Neural progenitor cell (in vitro differentiated cells): ENCODE data around the gene NEK6. TPM values are rescaled to one million over a fixed set of nuclear protein-coding genes. Genes with fewer than 3 reads are reported as not detected.

Source experiments
- DNase-seq: peaks from one replicate; pipeline ENCODE4 v3.0.0-alpha.2; 2016; ENCODE audit warnings: low spot score
- H2AFZ ChIP-seq: fragments of 200-600 bp; sonication (generic); replicated peaks from 2 replicates; pipeline ENCODE4 v1.6.1; 2016; ENCODE audit warnings: antibody characterized with exemption
- H3F3A ChIP-seq: fragments of 200-600 bp; sonication (generic); 2 replicates; pipeline ENCODE4 v1.6.1; 2016; ENCODE audit warnings: antibody characterized with exemption, low read depth
- H3K27ac ChIP-seq: fragments of 200-600 bp; sonication (generic); 2 replicates; pipeline ENCODE4 v1.5.1; 2016; ENCODE audit warnings: mild to moderate bottlenecking
- H3K27me3 ChIP-seq: fragments of 200-600 bp; sonication (generic); 2 replicates; pipeline ENCODE4 v1.6.1; 2016; ENCODE audit warnings: mild to moderate bottlenecking, moderate library complexity
- H3K36me3 ChIP-seq: fragments of 200-600 bp; sonication (generic); 2 replicates; pipeline ENCODE4 v1.5.1; 2016
- H3K4me1 ChIP-seq: fragments of 200-600 bp; sonication (generic); 2 replicates; pipeline ENCODE4 v1.6.1; 2016; ENCODE audit warnings: mixed run types
- H3K4me2 ChIP-seq: fragments of 200-600 bp; sonication (generic); 2 replicates; pipeline ENCODE4 v1.6.1; 2016
- H3K4me3 ChIP-seq: fragments of 200-600 bp; sonication (generic); 2 replicates; pipeline ENCODE4 v1.5.1; 2016
- H3K79me2 ChIP-seq: fragments of 200-600 bp; sonication (generic); 2 replicates; pipeline ENCODE4 v1.6.1; 2016; ENCODE audit warnings: low read depth
- H3K9ac ChIP-seq: fragments of 200-600 bp; sonication (generic); 2 replicates; pipeline ENCODE4 v1.6.1; 2016
- H3K9me3 ChIP-seq: fragments of 200-600 bp; sonication (generic); 2 replicates; pipeline ENCODE4 v1.5.1; 2016; ENCODE audit warnings: low read depth
- H4K20me1 ChIP-seq: fragments of 200-600 bp; sonication (generic); 2 replicates; pipeline ENCODE4 v1.6.1; 2016; ENCODE audit warnings: low read depth
- H3K27ac Mint-ChIP-seq: 3 replicates; pipeline ENCODE4 v1.8.0; 2021; ENCODE audit warnings: mixed read lengths
- H3K27me3 Mint-ChIP-seq: 2 replicates; pipeline ENCODE4 v1.8.0; 2022; ENCODE audit warnings: low read depth, mild to moderate bottlenecking, inconsistent platforms, moderate library complexity, mixed read lengths; ENCODE audit not compliant: insufficient read depth
- H3K36me3 Mint-ChIP-seq: 3 replicates; pipeline ENCODE4 v1.8.0; 2021; ENCODE audit warnings: mixed read lengths
- H3K4me1 Mint-ChIP-seq: 3 replicates; pipeline ENCODE4 v1.8.0; 2021; ENCODE audit warnings: mixed read lengths
- H3K4me3 Mint-ChIP-seq: 3 replicates; pipeline ENCODE4 v1.8.0; 2021; ENCODE audit warnings: mild to moderate bottlenecking, moderate library complexity, mixed read lengths
- H3K9me3 Mint-ChIP-seq: 3 replicates; pipeline ENCODE4 v1.8.0; 2020; ENCODE audit warnings: mixed read lengths
- CTCF ChIP-seq: fragments of 200-600 bp; sonication (generic); IDR thresholded peaks from 2 replicates; pipeline ENCODE4 v1.5.1; 2017; ENCODE audit warnings: antibody characterized with exemption, mild to moderate bottlenecking
- EZH2 ChIP-seq: fragments of 200-600 bp; sonication (generic); IDR thresholded peaks from 2 replicates; pipeline ENCODE4 v1.6.1; 2017; ENCODE audit warnings: antibody characterized with exemption, mild to moderate bottlenecking, moderate library complexity
- EZH2phosphoT487 ChIP-seq: fragments of 200-600 bp; sonication (generic); IDR thresholded peaks from 2 replicates; pipeline ENCODE4 v1.6.1; 2017; ENCODE audit warnings: antibody characterized with exemption
- total RNA-seq: library from RNA; depleted of rRNA; stranded (reverse); fragments of >200 nt; gene quantifications from 2 replicates; pipeline ENCODE4 v1.2.3, GENCODE V29; 2015; ENCODE audit warnings: low replicate concordance

The NEK6 gene
- total RNA-seq, 1 donor from 2014 or later: 18.5 TPM

- H3K4me1 Mint-ChIP-seq: peaks cover 26% of the 10 kb centered on the region
- no peak for DNase-seq
- no peak overlapping the region for H3K4me3 Mint-ChIP-seq
- H3K4me3 ChIP-seq: no peak overlapping the region
- H3F3A ChIP-seq: peaks cover 15% of the 10 kb centered on the region
- H3K36me3 Mint-ChIP-seq: no peaks in the 10 kb centered on the region
- no peak overlapping the region for H3K4me2 ChIP-seq
- H3K9me3 ChIP-seq: no peaks in the 10 kb centered on the region
- H2AFZ ChIP-seq: no peak overlapping the region
- H3K27me3 ChIP-seq: no peaks in the 10 kb centered on the region
- peaks cover 43% of the 10 kb centered on the region for H4K20me1 ChIP-seq
- H3K27me3 Mint-ChIP-seq: peaks cover 2% of the 10 kb centered on the region
- no peaks in the 10 kb centered on the region for H3K36me3 ChIP-seq
- H3K79me2 ChIP-seq: no peaks in the 10 kb centered on the region
- H3K4me1 ChIP-seq: peaks cover 16% of the 10 kb centered on the region
- H3K9me3 Mint-ChIP-seq: no peaks in the 10 kb centered on the region
- no peak overlapping the region for H3K9ac ChIP-seq
- no peak overlapping the region for H3K27ac ChIP-seq
- TF ChIP-seq CTCF: no peak
- no peak for TF ChIP-seq EZH2phosphoT487
- H3K27ac Mint-ChIP-seq: no peak overlapping the region
These were observed 87.3 kb downstream of the NEK6 start for GRCh38 chr9:124345063-124345462.

GRCh38 chr9:124345751-124346281 lies 88.1 kb downstream of the NEK6 start:
- no peak overlapping the region for H3K9ac ChIP-seq
- H3K36me3 ChIP-seq: no peaks in the 10 kb centered on the region
- Mint-ChIP-seq H3K4me3 (no peak overlapping the region), H3K27ac (no peak overlapping the region), H3K36me3 (peaks cover 2% of the 10 kb centered on the region), H3K9me3 (no peaks in the 10 kb centered on the region), H3K27me3 (peaks cover 2% of the 10 kb centered on the region), H3K4me1 (peaks cover 32% of the 10 kb centered on the region)
- peaks cover 16% of the 10 kb centered on the region for H3K4me1 ChIP-seq
- no peak overlapping the region for H3K27ac ChIP-seq
- no peak overlapping the region for H3K4me3 ChIP-seq
- no peak overlapping the region for H3K4me2 ChIP-seq
- H3F3A ChIP-seq: peaks cover 15% of the 10 kb centered on the region
- no peaks in the 10 kb centered on the region for H3K9me3 ChIP-seq
- DNase-seq: no peak
- H3K79me2 ChIP-seq: no peaks in the 10 kb centered on the region
- no peaks in the 10 kb centered on the region for H3K27me3 ChIP-seq
- H2AFZ ChIP-seq: no peak overlapping the region
- TF ChIP-seq EZH2 (no peak), EZH2phosphoT487 (no peak), CTCF (no peak)
- H4K20me1 ChIP-seq: peaks cover 41% of the 10 kb centered on the region

GRCh38 chr9:124346347-124347163 lies 88.8 kb downstream of the NEK6 start:
- Histone ChIP-seq H2AFZ (no peak overlapping the region), H3K4me3 (no peak overlapping the region), H4K20me1 (peaks cover 48% of the 10 kb centered on the region), H3K4me1 (peaks cover 16% of the 10 kb centered on the region), H3K79me2 (no peaks in the 10 kb centered on the region), H3K36me3 (no peaks in the 10 kb centered on the region), H3K9ac (no peak overlapping the region), H3K4me2 (no peak overlapping the region), H3K27ac (no peak overlapping the region), H3K27me3 (no peaks in the 10 kb centered on the region), H3F3A (peaks cover 15% of the 10 kb centered on the region), H3K9me3 (no peaks in the 10 kb centered on the region)
- peaks cover 2% of the 10 kb centered on the region for H3K36me3 Mint-ChIP-seq
- H3K27ac Mint-ChIP-seq: no peak overlapping the region
- DNase-seq: no peak
- no peak overlapping the region for H3K4me3 Mint-ChIP-seq
- TF ChIP-seq EZH2: no peak
- no peak for TF ChIP-seq CTCF
- no peak for TF ChIP-seq EZH2phosphoT487
- peaks cover 37% of the 10 kb centered on the region for H3K4me1 Mint-ChIP-seq
- no peaks in the 10 kb centered on the region for H3K9me3 Mint-ChIP-seq
- H3K27me3 Mint-ChIP-seq: no peaks in the 10 kb centered on the region
